PC-3 (cell line): ENCODE measurements around the gene SPHKAP.

Experiments used
- EZH2phosphoT487 ChIP-seq: fragments of 300-600 bp; sonication (generic); IDR thresholded peaks from 2 replicates; pipeline ENCODE4 v1.6.1; 2018; ENCODE audit warnings: mild to moderate bottlenecking, antibody characterized with exemption, low read length, borderline replicate concordance
- TF ChIP-seq, protein P1 (sequence below): fragments of 300-600 bp; sonication (generic); conservative IDR thresholded peaks from 2 replicates; pipeline ENCODE4 v1.5.1; 2017; ENCODE audit warnings: antibody characterized with exemption, low read depth, mild to moderate bottlenecking, low read length

DNA sequence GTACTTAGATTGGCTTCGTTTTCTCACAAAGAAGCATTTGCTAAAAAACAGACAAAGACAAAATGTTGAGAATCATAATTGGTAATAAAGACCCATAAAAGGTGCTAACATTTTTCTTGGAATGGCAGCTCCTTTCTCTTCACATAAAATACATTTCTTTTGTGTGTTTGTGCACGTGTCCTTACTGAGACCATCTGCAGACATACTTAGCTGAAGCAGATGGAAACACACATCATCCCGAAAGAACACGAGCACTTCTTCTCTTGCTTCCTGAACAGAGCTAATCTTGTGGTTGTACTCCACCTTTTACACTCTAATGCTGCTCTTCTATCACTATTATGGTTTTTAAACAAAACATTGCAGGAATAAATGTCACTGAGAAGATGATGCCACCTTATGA, 142.5 kb downstream of the SPHKAP start:
- TF ChIP-seq, protein P1, sequence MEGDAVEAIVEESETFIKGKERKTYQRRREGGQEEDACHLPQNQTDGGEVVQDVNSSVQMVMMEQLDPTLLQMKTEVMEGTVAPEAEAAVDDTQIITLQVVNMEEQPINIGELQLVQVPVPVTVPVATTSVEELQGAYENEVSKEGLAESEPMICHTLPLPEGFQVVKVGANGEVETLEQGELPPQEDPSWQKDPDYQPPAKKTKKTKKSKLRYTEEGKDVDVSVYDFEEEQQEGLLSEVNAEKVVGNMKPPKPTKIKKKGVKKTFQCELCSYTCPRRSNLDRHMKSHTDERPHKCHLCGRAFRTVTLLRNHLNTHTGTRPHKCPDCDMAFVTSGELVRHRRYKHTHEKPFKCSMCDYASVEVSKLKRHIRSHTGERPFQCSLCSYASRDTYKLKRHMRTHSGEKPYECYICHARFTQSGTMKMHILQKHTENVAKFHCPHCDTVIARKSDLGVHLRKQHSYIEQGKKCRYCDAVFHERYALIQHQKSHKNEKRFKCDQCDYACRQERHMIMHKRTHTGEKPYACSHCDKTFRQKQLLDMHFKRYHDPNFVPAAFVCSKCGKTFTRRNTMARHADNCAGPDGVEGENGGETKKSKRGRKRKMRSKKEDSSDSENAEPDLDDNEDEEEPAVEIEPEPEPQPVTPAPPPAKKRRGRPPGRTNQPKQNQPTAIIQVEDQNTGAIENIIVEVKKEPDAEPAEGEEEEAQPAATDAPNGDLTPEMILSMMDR = no peak
- TF ChIP-seq EZH2phosphoT487 = no peak
